Neural cell (in vitro differentiated cells): Measurements from ENCODE around the gene ZMYND11. TPM values are rescaled to one million over a fixed set of nuclear protein-coding genes. Genes with fewer than 3 reads are reported as not detected.

ENCODE experiments used
- H2AFZ ChIP-seq: fragments of 200-600, 300-800 bp; sonication (generic), shearing (Covaris generic); 2 replicates; pipeline ENCODE4 v1.6.0; 2014; ENCODE audit warnings: low read depth, mild to moderate bottlenecking, antibody characterized with exemption, low read length, moderate library complexity
- H3F3A ChIP-seq: fragments of 200-600 bp; shearing (Covaris generic); 2 replicates; pipeline ENCODE4 v1.6.1; 2016; ENCODE audit warnings: mild to moderate bottlenecking, moderate library complexity, mixed read lengths, antibody characterized with exemption, low read length; ENCODE audit not compliant: insufficient read depth, poor library complexity, severe bottlenecking
- H3K27ac ChIP-seq: fragments of 200-600, 300-800 bp; sonication (generic), shearing (Covaris generic); 2 replicates; pipeline ENCODE4 v1.5.1; 2014; ENCODE audit warnings: mild to moderate bottlenecking, low read length, moderate library complexity
- H3K27me3 ChIP-seq: fragments of 300-800, 200-600 bp; sonication (generic), shearing (Covaris generic); 2 replicates; pipeline ENCODE4 v1.6.0; 2014; ENCODE audit warnings: mild to moderate bottlenecking, low read depth, low read length, moderate library complexity; ENCODE audit not compliant: insufficient read depth
- H3K36me3 ChIP-seq: fragments of 300-800, 200-600 bp; sonication (generic), shearing (Covaris generic); 2 replicates; pipeline ENCODE4 v1.5.1; 2014; ENCODE audit warnings: mild to moderate bottlenecking, antibody characterized with exemption, low read length, moderate library complexity; ENCODE audit not compliant: insufficient read depth
- H3K4me2 ChIP-seq: fragments of 300-800, 200-600 bp; sonication (generic), shearing (Covaris generic); 2 replicates; pipeline ENCODE4 v1.6.0; 2014; ENCODE audit warnings: mild to moderate bottlenecking, low read length
- H3K4me3 ChIP-seq: fragments of 300-800, 200-600 bp; sonication (generic), shearing (Covaris generic); 2 replicates; pipeline ENCODE4 v1.5.1; 2014; ENCODE audit warnings: mild to moderate bottlenecking, low read length, moderate library complexity
- H3K79me2 ChIP-seq: fragments of 200-600 bp; shearing (Covaris generic); replicated peaks from 2 replicates; pipeline ENCODE4 v1.6.0; 2014; ENCODE audit warnings: mild to moderate bottlenecking, low read length, moderate library complexity; ENCODE audit not compliant: insufficient read depth
- H3K9ac ChIP-seq: fragments of 300-800, 200-600 bp; sonication (generic), shearing (Covaris generic); 2 replicates; pipeline ENCODE4 v1.6.1; 2016; ENCODE audit warnings: mild to moderate bottlenecking, low read length, mixed read lengths
- H3K9me2 ChIP-seq: fragments of 200-600 bp; shearing (Covaris generic); 2 replicates; pipeline ENCODE4 v1.6.1; 2016; ENCODE audit warnings: mild to moderate bottlenecking, low read length, mixed read lengths; ENCODE audit not compliant: insufficient read depth
- H3K9me3 ChIP-seq: fragments of 200-600, 300-800 bp; sonication (generic), shearing (Covaris generic); 2 replicates; pipeline ENCODE4 v1.6.1; 2016; ENCODE audit warnings: mild to moderate bottlenecking, mixed run types, low read length, moderate library complexity, mixed read lengths
- H4K20me1 ChIP-seq: fragments of 200-600 bp; shearing (Covaris generic); 2 replicates; pipeline ENCODE4 v1.6.1; 2016; ENCODE audit warnings: mild to moderate bottlenecking, mixed run types; ENCODE audit not compliant: insufficient read depth
- CTCF ChIP-seq: fragments of 450-650 bp; IDR thresholded peaks from 2 replicates; pipeline ENCODE4 v1.5.1; 2014; ENCODE audit warnings: antibody characterized with exemption, mild to moderate bottlenecking, moderate library complexity; ENCODE audit not compliant: poor library complexity, severe bottlenecking
- EP300 ChIP-seq: fragments of 450-650 bp; conservative IDR thresholded peaks from 2 replicates; pipeline ENCODE4 v1.6.1; 2014; ENCODE audit warnings: antibody characterized with exemption, mild to moderate bottlenecking, moderate library complexity; ENCODE audit not compliant: poor library complexity, severe bottlenecking
- EZH2 ChIP-seq: fragments of 200-600, 300-800 bp; shearing (Covaris generic), sonication (generic); IDR thresholded peaks from 2 replicates; pipeline ENCODE4 v1.6.1; 2014; ENCODE audit warnings: antibody characterized with exemption, low read length, borderline replicate concordance, mild to moderate bottlenecking; ENCODE audit not compliant: insufficient read depth, poor library complexity, severe bottlenecking
- MXI1 ChIP-seq: fragments of 450-650 bp; conservative IDR thresholded peaks from 2 replicates; pipeline ENCODE4 v1.6.1; 2014; ENCODE audit warnings: antibody characterized with exemption, mild to moderate bottlenecking; ENCODE audit not compliant: poor library complexity, severe bottlenecking
- POLR2AphosphoS5 ChIP-seq: IDR thresholded peaks from 2 replicates; pipeline ENCODE4 v1.6.1; 2012
- RAD21 ChIP-seq: fragments of 450-650 bp; conservative IDR thresholded peaks from 2 replicates; pipeline ENCODE4 v1.6.1; 2014; ENCODE audit warnings: antibody characterized with exemption, mild to moderate bottlenecking, moderate library complexity
- REST ChIP-seq: IDR thresholded peaks from 2 replicates; pipeline ENCODE4 v1.6.1; 2012; ENCODE audit warnings: borderline replicate concordance
- SMC3 ChIP-seq: fragments of 450-650 bp; conservative IDR thresholded peaks from 2 replicates; pipeline ENCODE4 v1.6.1; 2014; ENCODE audit warnings: antibody characterized with exemption, mild to moderate bottlenecking, moderate library complexity; ENCODE audit not compliant: poor library complexity
- TAF1 ChIP-seq: IDR thresholded peaks from 2 replicates; pipeline ENCODE4 v1.6.1; 2012; ENCODE audit warnings: low read depth
- polyA plus RNA-seq: library from polyadenylated mRNA; depleted of rRNA; stranded (reverse); fragments of >200 nt; gene quantifications from 2 replicates; pipeline ENCODE4 v1.2.3, GENCODE V29; 2014

Gene ZMYND11
- polyA plus RNA-seq, 1 donor from 2014 or later = 122 TPM

DNA sequence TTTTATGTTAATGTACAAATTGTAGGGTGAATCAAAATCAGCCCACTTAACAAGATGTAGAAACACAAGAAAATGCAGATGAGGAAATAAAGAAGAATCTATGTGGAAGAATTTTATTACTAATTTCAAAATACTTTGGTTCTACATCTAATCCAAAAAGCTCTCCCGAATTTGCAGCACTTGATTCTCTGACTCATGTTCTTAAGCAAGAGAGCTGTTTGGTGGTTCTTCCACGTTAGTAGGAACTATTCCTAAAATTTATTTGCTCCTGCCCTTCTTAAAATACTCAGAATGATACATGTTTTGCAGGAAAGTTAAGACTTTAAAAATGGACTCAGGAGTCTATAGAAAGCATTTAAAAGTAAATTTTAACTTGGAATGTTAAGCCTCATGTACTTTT, 91.8 kb downstream of the ZMYND11 start:
- H4K20me1 ChIP-seq = no peaks in the 10 kb centered on the region
- H2AFZ ChIP-seq = no peak overlapping the region
- no peak overlapping the region for H3K27ac ChIP-seq
- no peak overlapping the region for H3K4me2 ChIP-seq
- H3K9me2 ChIP-seq = no peaks in the 10 kb centered on the region
- TF ChIP-seq TAF1 (no peak), EZH2 (no peak), RAD21 (no peak), MXI1 (no peak), POLR2AphosphoS5 (no peak), EP300 (no peak), REST (no peak), CTCF (no peak), SMC3 (no peak)
- H3K4me3 ChIP-seq = no peak overlapping the region
- no peaks in the 10 kb centered on the region for H3K27me3 ChIP-seq
- H3K9me3 ChIP-seq = no peaks in the 10 kb centered on the region
- no peaks in the 10 kb centered on the region for H3K79me2 ChIP-seq
- no peak overlapping the region for H3K9ac ChIP-seq
- H3K36me3 ChIP-seq = no peaks in the 10 kb centered on the region
- no peaks in the 10 kb centered on the region for H3F3A ChIP-seq

DNA sequence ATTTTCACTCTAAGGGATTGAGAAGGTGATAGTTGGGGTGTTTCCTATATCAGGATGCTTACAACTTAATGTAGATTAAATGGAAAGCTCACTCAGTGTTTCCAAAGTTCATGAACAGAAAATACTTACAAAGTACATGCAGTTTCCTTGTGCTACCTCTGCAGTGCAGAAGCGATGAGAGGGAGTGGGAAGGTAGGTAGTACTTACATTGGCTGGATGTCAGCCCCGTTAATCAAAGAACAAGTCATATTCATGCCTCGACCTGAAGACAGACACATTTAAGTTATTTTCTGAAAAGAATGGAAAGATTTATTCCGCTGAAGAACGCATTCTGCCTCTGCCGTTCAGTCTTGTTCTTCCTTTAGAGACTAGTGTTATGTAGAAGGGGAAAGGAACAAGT, 93.1 kb downstream of the ZMYND11 start:
- no peaks in the 10 kb centered on the region for H3K27me3 ChIP-seq
- H3K9ac ChIP-seq = no peak overlapping the region
- H3K4me3 ChIP-seq = no peak overlapping the region
- no peak overlapping the region for H3K27ac ChIP-seq
- H2AFZ ChIP-seq = no peak overlapping the region
- no peaks in the 10 kb centered on the region for H3K79me2 ChIP-seq
- H3K9me3 ChIP-seq = no peaks in the 10 kb centered on the region
- H3K4me2 ChIP-seq = no peak overlapping the region
- TF ChIP-seq EZH2 = no peak
- TF ChIP-seq EP300 = no peak
- no peak for TF ChIP-seq SMC3
- TF ChIP-seq CTCF = no peak
- TF ChIP-seq REST = no peak
- no peak for TF ChIP-seq POLR2AphosphoS5
- TF ChIP-seq RAD21 = no peak
- no peaks in the 10 kb centered on the region for H3K9me2 ChIP-seq
- no peaks in the 10 kb centered on the region for H4K20me1 ChIP-seq
- no peaks in the 10 kb centered on the region for H3K36me3 ChIP-seq
- no peaks in the 10 kb centered on the region for H3F3A ChIP-seq
